Muscle of arm (tissue), 14 donors: ENCODE measurements around the gene IFT80. TPM values are rescaled to one million over a fixed set of nuclear protein-coding genes. Genes with fewer than 3 reads are reported as not detected.

Experiments
- DNase-seq: peaks from one replicate; pipeline ENCODE4 v3.0.0-alpha.2; 2013
- long read RNA-seq, 11 donors: transcript quantifications; one replicate each; lab custom pipeline, GENCODE V29; 2026
- polyA plus RNA-seq, 12 donors: library from polyadenylated mRNA; unstranded; fragments of 120-200 nt; gene quantifications; one replicate each; pipeline ENCODE4 v1.2.1, GENCODE V29; 2013; ENCODE audit not compliant: insufficient read length in 12 of 12

IFT80 gene
- 10 to 100 TPM in 11 of 12 donors, not detected in 1; 17.0 to 41.0 (median 27.4) TPM for polyA plus RNA-seq
- long read RNA-seq, donor 1, partial matches to known transcripts, result 0 of 8 reads
- long read RNA-seq, donor 1, other reads (novel, unspliced or antisense), result 0 of 8 reads
- long read RNA-seq, donor 2, full-length matches to known transcripts, result 3 of 3 reads
- long read RNA-seq, donor 2, partial matches to known transcripts, result 0 of 3 reads
- long read RNA-seq, donor 2, other reads (novel, unspliced or antisense), result 0 of 3 reads
- long read RNA-seq, donor 3, full-length matches to known transcripts, result 4 of 10 reads
- long read RNA-seq, donor 3, partial matches to known transcripts, result 6 of 10 reads
- long read RNA-seq, donor 3, other reads (novel, unspliced or antisense), result 0 of 10 reads
- long read RNA-seq, donor 4, full-length matches to known transcripts, result 2 of 2 reads
- long read RNA-seq, donor 4, partial matches to known transcripts, result 0 of 2 reads
- long read RNA-seq, donor 4, other reads (novel, unspliced or antisense), result 0 of 2 reads
- long read RNA-seq, donor 5, full-length matches to known transcripts, result 7 of 13 reads
- long read RNA-seq, donor 5, partial matches to known transcripts, result 6 of 13 reads
- long read RNA-seq, donor 5, other reads (novel, unspliced or antisense), result 0 of 13 reads
- long read RNA-seq, donor 6, full-length matches to known transcripts, result 3 of 3 reads
- long read RNA-seq, donor 6, partial matches to known transcripts, result 0 of 3 reads
- long read RNA-seq, donor 6, other reads (novel, unspliced or antisense), result 0 of 3 reads
- long read RNA-seq, donor 7, partial matches to known transcripts, result 0 of 2 reads
- long read RNA-seq, donor 7, other reads (novel, unspliced or antisense), result 0 of 2 reads
- long read RNA-seq, donor 8, full-length matches to known transcripts, result 4 of 4 reads
- long read RNA-seq, donor 8, partial matches to known transcripts, result 0 of 4 reads
- long read RNA-seq, donor 8, other reads (novel, unspliced or antisense), result 0 of 4 reads
- long read RNA-seq, donor 9, result 0 reads
- long read RNA-seq, donor 10, partial matches to known transcripts, result 0 of 1 reads
- long read RNA-seq, donor 10, other reads (novel, unspliced or antisense), result 0 of 1 reads
- long read RNA-seq, donor 11, full-length matches to known transcripts, result 4 of 4 reads
- long read RNA-seq, donor 11, partial matches to known transcripts, result 0 of 4 reads
- long read RNA-seq, donor 11, other reads (novel, unspliced or antisense), result 0 of 4 reads

- peak; percentile 97 for DNase-seq
Observed at GRCh38 chr3:160399125-160400029, at the start of gene IFT80, which contains the start of gene SMC4. IFT80 (minus strand) TSS chr3:160399225; CDS start chr3:160384600, 14,625 bp downstream. SMC4 (plus strand) TSS chr3:160399650; CDS start chr3:160400827, 1,177 bp downstream.

GRCh38 chr3:160447544-160447943, 48.5 kb upstream of the IFT80 start:
- DNase-seq, result no peak

- DNase-seq, result no peak
Observed at GRCh38 chr3:160446522-160447056, 47.6 kb upstream of the IFT80 start.

- DNase-seq, result no peak
Observed at GRCh38 chr3:160445854-160446253, 46.8 kb upstream of the IFT80 start.

- no peak for DNase-seq
Observed at GRCh38 chr3:160444411-160444810, 45.4 kb upstream of the IFT80 start.

- DNase-seq, result no peak
Observed at GRCh38 chr3:160440687-160441086, 41.7 kb upstream of the IFT80 start.

- no peak for DNase-seq
Observed at GRCh38 chr3:160437083-160437455, 38.0 kb upstream of the IFT80 start.

- no peak for DNase-seq
Observed at GRCh38 chr3:160435747-160436146, 36.7 kb upstream of the IFT80 start.

GRCh38 chr3:160435095-160435494, 36.1 kb upstream of the IFT80 start:
- DNase-seq, result no peak

GRCh38 chr3:160434071-160434470, 35.0 kb upstream of the IFT80 start:
- no peak for DNase-seq

GRCh38 chr3:160427832-160428424, 28.9 kb upstream of the IFT80 start:
- DNase-seq, result no peak

- no peak for DNase-seq
Observed at GRCh38 chr3:160417311-160417710, 18.3 kb upstream of the IFT80 start.

GRCh38 chr3:160413613-160414248, 14.7 kb upstream of the IFT80 start:
- DNase-seq, result peak; percentile 73

GRCh38 chr3:160412477-160412876, 13.5 kb upstream of the IFT80 start:
- no peak for DNase-seq

- DNase-seq, result no peak
Observed at GRCh38 chr3:160409812-160410610, 11.0 kb upstream of the IFT80 start.

- DNase-seq, result peak; percentile 25
Observed at GRCh38 chr3:160403796-160404470, 4.9 kb upstream of the IFT80 start.

GRCh38 chr3:160403028-160403545, 4.1 kb upstream of the IFT80 start:
- peak; percentile 26 for DNase-seq
